ENCODE measurements around the gene ARFRP1.

DNA sequence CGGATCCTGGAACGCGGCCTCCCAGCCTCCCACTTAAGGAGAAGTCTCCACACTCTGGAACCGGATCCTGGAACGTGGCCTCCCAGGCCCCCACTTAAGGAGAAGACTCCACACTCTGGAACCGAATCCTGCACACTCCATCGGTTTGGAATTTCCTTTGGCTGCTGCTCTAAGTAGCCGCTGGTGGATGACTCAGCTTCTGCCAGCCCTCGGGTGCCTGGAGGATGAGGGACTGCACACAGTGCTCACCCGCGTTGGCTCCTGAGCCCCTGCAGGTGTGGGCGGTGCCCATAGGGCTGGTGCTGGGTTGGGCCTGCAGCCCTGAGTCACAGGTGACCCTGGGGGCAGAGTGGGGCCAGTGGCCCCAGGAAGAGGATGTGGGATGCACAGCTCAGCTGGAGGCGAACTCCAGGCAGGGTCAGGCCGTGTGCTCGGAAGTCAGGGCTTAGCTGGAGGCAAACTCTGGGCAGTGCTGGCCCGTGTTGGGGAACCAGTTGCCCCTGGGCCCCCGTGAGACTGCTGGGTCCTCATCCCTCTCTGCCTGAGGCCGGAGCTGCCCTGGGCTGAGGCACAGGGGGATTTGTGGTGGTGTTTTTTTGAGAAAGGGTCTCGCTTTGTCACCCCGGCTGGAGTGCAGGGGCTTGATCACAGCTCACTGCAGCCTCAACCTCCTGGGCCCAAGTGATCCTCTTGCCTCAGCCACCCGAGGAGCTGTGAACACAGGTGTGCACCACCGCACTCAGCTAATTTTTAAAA, 25.2 kb downstream of the ARFRP1 start:
- TF ChIP-seq, protein P1, sequence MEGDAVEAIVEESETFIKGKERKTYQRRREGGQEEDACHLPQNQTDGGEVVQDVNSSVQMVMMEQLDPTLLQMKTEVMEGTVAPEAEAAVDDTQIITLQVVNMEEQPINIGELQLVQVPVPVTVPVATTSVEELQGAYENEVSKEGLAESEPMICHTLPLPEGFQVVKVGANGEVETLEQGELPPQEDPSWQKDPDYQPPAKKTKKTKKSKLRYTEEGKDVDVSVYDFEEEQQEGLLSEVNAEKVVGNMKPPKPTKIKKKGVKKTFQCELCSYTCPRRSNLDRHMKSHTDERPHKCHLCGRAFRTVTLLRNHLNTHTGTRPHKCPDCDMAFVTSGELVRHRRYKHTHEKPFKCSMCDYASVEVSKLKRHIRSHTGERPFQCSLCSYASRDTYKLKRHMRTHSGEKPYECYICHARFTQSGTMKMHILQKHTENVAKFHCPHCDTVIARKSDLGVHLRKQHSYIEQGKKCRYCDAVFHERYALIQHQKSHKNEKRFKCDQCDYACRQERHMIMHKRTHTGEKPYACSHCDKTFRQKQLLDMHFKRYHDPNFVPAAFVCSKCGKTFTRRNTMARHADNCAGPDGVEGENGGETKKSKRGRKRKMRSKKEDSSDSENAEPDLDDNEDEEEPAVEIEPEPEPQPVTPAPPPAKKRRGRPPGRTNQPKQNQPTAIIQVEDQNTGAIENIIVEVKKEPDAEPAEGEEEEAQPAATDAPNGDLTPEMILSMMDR (conservative IDR thresholded peaks at IDR 0.05; ENCODE audit: low read length), result no peak
- TF ChIP-seq EZH2phosphoT487 (IDR thresholded peaks at IDR 0.05; ENCODE audit: borderline replicate concordance, low read depth, low read length), result no peak
